CD4-positive, alpha-beta T cell treated with Interleukin-4 for 1 hour (primary cell): ENCODE measurements around the gene GNG13.
"Not testable (repeated sequence)": the region's sequence is repeated elsewhere in the genome, so short reads cannot be mapped to it uniquely, and the experiment has no call there.

Experiments
- DNase-seq, 2 donors: peaks; one replicate each; pipeline ENCODE4 v3.0.0-alpha.2; 2020 to 2022

GNG13 gene

GRCh38 chr16:776298-776697 is 24.2 kb downstream of the GNG13 start:
- DNase-seq: not testable (repeated sequence)

- no peak for DNase-seq
Measured at GRCh38 chr16:775236-775796, 25.2 kb downstream of the GNG13 start.

GRCh38 chr16:774086-775001 is 26.2 kb downstream of the GNG13 start:
- DNase-seq: no peak

GRCh38 chr16:772959-773358 is 27.6 kb downstream of the GNG13 start:
- no peak for DNase-seq

GRCh38 chr16:770411-770810 is 30.1 kb downstream of the GNG13 start:
- DNase-seq: no peak

GRCh38 chr16:769934-770333 is 30.6 kb downstream of the GNG13 start:
- DNase-seq: no peak

- no peak for DNase-seq
Measured at GRCh38 chr16:769184-769784, 31.2 kb downstream of the GNG13 start.

- no peak for DNase-seq
Measured at GRCh38 chr16:768428-768827, 32.1 kb downstream of the GNG13 start.

- no peak for DNase-seq
Measured at GRCh38 chr16:767743-768235, 32.7 kb downstream of the GNG13 start.

GRCh38 chr16:766820-767640 is 33.5 kb downstream of the GNG13 start:
- no peak for DNase-seq

- no peak for DNase-seq
Measured at GRCh38 chr16:766008-766819, 34.3 kb downstream of the GNG13 start.

- DNase-seq: no peak
Measured at GRCh38 chr16:765488-765865, 35.1 kb downstream of the GNG13 start.

- no peak for DNase-seq
Measured at GRCh38 chr16:764848-765487, 35.6 kb downstream of the GNG13 start.

- no peak for DNase-seq
Measured at GRCh38 chr16:764184-764750, 36.3 kb downstream of the GNG13 start.

GRCh38 chr16:763369-764183 is 37.0 kb downstream of the GNG13 start:
- DNase-seq: no peak

GRCh38 chr16:762595-763268 is 37.8 kb downstream of the GNG13 start:
- DNase-seq: no peak

- no peak for DNase-seq
Measured at GRCh38 chr16:761625-762513, 38.7 kb downstream of the GNG13 start.

GRCh38 chr16:760545-761343 is 39.8 kb downstream of the GNG13 start, which contains the start of gene MSLN:
TSS of gene MSLN (plus strand) at chr16:760734. CDS start at chr16:762681, 1,947 bp downstream.
- DNase-seq: no peak
